ENCODE data around the gene FBXO30.

DNA sequence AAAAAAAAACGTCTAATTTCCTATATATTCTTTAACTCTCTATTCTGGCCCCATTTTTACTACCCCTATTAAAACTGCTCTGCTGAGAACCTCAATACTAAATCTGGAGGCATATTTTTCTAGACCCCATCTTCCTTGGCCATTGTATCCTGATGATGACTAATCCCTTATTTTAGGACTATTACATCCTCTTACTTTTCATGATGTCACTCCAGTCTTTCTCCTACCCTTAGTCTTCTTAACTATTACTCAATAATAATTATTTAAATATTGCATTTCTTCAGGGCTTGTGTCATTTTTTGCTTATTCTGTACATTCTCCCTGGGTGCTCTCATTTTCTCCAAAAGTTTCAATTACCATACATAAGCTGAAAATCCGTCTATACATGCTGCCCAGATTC is 6.4 kb downstream of the FBXO30 start:
- no peak for TF ChIP-seq POLR2A (IDR thresholded peaks at IDR 0.05; ENCODE audit: low read depth, low read length)
- no peak for TF ChIP-seq POLR2AphosphoS5 (IDR thresholded peaks at IDR 0.05; ENCODE audit: low read depth, low read length)
- TF ChIP-seq TAF1 (IDR thresholded peaks at IDR 0.05; ENCODE audit: borderline replicate concordance, low read depth, low read length): no peak
